Measurements from ENCODE around the gene XPO5.
A peak's percentile ranks its signal among the peaks of the same experiment; 100 is the strongest.

Gene XPO5

GRCh38 chr6:43575772-43576551, at the start of gene XPO5, which contains the start of gene POLH:
XPO5 (minus strand) TSS chr6:43576038; CDS start chr6:43575864, 174 bp downstream.
POLH (plus strand) TSS chr6:43576185; CDS start chr6:43582320, 6,135 bp downstream.
- peak; percentile 73 to 95 (median 88) for DNase-seq
- intact Hi-C loops (cut with DNase I) = no loop called here

DNA sequence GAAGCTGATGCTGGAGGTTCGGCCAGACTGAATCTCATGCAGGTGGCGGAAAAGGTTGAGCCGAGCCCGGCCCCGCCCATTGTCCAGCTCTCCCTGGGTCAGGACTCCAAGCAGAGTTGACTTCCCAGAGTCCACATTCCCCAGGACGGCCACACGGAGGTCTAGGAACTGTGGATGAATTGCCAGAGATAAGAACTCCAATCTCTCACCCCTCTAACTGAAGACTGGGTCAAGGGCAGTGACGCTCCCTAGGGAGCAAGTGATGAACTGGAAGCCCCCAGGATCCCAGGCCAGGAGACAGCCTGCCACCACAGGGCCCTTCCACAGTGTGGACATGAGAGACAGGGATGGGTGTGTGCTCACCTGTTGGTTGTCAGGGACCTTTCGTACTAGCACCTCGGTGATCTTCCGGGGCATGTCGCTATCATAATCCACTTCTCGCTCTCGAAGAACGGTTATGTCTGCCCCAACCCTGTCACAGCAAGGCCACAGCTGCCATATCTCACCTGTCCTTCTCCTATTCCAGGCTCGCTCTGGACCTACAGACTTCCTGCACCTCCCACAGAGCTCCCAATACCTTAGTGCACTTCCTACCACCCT, 49.7 kb upstream of the XPO5 start:
- peak in 2 of 42 donors; percentile 8 to 32 for DNase-seq
- intact Hi-C loops (cut with DNase I) = no loop called here

DNA sequence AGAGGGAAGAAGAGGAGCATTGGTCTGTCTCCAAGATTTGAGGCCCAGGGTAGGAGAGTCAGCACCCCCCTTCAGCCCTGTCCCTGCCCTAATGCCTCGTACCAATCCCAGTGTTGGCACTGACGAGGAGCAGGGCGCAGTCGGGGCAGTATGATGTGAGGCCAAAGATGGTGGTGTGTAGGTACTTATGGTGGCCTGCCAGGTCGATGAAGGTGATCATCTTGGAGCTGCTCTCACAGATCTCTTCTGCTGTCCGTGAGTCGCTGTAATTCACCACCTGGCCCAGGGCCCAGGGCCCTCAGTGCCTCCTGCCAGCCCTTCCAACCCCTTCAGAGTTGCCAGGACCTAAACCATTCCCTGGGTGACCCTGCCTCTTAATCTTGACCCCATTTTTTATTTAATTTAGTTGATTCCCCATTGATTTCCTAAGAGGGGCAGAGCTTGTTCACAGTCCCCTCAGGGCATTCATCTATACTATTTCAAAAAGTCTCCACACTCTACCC, 49.0 kb upstream of the XPO5 start:
- DNase-seq = peak in 2 of 42 donors; percentile 10 to 29
- intact Hi-C loops (cut with DNase I) = no loop called here

DNA sequence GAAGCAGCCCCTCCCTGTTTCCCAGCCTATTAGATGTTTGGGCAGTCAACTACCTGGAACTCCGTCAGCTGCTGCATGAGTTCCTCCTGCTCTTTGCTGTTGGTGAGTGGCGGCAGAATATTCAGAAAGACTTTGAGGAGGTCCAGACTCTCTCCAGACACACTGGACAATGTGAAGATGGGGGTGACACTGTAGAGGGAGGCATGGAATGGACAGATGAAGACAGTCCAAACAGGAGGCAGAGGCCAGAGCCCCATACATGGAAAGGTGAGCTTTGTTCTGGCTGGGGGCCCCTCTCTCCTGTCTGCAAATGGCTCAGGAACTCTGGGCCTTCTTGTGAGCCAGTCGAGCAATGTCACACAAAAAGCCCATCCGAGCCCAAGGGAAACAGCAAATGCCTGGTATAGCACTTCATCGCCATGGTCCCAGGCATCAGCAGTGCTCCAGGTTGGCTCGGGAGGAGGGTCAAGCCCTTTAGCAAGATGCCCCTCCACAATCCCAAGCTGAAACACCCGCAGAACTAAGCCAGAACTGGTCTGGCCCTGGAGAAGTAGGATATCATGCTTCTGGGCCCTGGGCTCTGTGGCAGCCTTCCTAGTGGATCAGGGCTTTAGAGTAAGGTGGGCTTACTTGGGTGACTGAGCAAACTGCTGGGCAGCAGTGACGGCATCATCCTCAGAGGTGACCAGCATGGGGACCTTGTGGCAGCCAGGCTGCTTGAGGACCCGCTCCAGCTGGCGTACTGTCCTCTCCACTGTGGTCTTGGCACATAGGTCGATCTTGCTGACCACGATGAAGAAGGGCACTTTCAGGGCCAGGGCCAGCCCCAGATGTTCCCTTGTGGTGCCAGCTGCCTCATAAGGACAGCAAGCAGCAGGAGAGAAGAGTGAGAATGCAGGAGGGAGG, 48.3 kb upstream of the XPO5 start:
- DNase-seq = peak in 2 of 42 donors; percentile 7 to 25
- intact Hi-C loops (cut with DNase I) = no loop called here

- peak in 1 of 42 donors; percentile 6 for DNase-seq
- intact Hi-C loops (cut with DNase I) = no loop called here
Measured at GRCh38 chr6:43622541-43622940, 46.7 kb upstream of the XPO5 start.

GRCh38 chr6:43621836-43622180, 46.0 kb upstream of the XPO5 start:
- intact Hi-C loops (cut with DNase I) = no loop called here
- DNase-seq = peak in 1 of 42 donors; percentile 0

DNA sequence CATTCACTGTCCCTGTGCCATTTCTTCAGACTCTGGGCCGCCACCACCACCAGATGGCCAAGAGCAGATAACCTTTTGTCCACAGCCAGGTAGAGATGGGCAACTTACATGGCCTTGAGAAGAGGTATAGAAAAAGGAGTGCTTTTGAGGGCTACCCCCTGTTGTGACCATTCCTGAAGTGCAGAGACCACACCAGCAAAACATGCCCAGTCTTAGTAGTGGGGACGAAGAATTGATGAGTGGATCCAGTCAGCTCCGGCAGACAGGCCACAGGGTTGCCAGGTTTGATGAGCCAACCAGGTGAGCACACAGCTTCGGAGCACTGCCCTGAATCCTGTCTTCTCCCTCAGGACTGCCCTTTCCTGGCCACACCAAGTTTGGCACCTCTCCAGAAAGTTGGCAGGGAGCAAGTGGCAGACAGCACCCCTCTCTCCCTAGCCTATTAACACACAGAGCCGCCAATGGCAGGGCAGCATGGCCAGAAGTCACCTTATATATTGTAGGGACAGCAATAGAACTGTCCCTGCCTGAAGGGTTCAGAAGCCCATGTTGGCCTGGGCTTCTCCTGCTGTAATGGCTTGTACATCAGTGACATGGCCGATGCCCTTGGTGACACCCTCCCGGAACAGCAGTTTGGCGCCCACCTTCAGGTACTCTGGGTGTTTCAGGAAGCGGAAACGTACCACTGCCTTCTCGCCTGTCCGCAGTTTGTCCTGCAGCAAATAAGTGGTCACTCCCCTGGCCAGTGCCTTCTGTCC, 45.4 kb upstream of the XPO5 start:
- DNase-seq = peak in 1 of 42 donors; percentile 12
- intact Hi-C loops (cut with DNase I) = no loop called here

- intact Hi-C loops (cut with DNase I) = no loop called here
- no peak for DNase-seq
Measured at GRCh38 chr6:43616725-43617472, 41.1 kb upstream of the XPO5 start.

DNA sequence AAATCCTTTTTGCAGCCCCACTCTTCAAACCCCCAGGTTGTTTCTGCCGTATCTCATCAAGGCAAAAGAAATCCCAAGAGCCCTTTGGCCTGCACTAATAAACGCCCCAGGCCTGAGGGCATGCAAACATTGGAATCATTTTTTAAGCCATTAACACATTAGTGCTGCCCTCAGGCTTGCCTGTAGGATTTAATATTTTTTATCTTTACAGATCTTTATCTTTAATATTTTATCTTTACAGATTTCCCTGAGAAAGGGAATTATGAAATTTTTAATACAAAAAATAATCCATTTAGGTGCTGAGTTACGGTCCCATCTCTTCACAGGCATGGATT, 38.5 kb upstream of the XPO5 start:
- intact Hi-C loops (cut with DNase I) = no loop called here
- DNase-seq = no peak

- intact Hi-C loops (cut with DNase I) = no loop called here
- DNase-seq = peak in 26 of 42 donors; percentile 5 to 76 (median 36)
Measured at GRCh38 chr6:43613721-43614395, 38.0 kb upstream of the XPO5 start.

- DNase-seq = no peak
- intact Hi-C loops (cut with DNase I) = no loop called here
Measured at GRCh38 chr6:43610431-43610830, 34.6 kb upstream of the XPO5 start.

GRCh38 chr6:43609402-43609801, 33.6 kb upstream of the XPO5 start:
- intact Hi-C loops (cut with DNase I) = no loop called here
- no peak for DNase-seq

DNA sequence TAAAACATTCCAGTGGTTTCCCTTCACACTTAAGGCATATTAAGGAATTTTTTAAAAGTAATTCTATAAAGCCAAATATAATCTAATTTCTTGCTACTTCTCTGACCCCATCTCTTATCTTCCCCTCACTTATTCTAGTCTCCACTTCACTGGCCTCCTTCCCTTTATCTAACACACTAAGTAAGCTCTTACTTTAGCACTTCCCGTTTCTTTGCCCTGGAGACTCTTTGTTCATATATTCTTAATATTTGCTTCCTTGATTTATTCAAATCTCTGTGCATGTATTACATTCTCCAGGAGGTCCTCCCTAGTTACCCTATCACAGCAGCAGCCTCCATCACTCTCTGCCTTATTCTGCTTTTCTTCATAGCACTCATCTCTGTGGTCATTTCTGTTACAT, 33.0 kb upstream of the XPO5 start:
- DNase-seq = no peak
- intact Hi-C loops (cut with DNase I) = no loop called here

DNA sequence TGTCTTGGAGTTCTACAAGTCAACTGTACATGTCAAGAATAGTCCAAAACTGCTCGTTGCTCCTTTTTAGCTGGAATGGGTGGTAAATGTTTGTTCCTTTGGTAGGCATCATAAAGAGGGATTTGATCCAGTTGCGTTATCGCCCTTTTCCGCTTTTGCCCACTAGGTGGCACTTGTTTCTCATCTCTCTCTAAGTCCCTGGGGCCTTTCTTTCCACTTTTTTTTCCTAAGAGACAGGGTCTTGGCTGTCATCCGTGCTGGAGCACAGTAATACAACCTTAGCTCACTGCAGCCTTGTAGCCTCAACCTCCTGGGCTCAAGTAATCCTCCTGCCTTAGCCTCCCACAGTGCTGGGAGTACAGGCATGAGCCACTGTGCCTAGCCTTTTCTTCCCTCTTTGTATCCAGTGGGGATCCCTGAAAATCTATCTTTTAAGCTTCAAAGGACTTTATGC, 32.5 kb upstream of the XPO5 start:
- intact Hi-C loops (cut with DNase I) = no loop called here
- peak; percentile 32 to 90 (median 76) for DNase-seq

- no peak for DNase-seq
- intact Hi-C loops (cut with DNase I) = no loop called here
Measured at GRCh38 chr6:43606019-43606418, 30.2 kb upstream of the XPO5 start.

DNA sequence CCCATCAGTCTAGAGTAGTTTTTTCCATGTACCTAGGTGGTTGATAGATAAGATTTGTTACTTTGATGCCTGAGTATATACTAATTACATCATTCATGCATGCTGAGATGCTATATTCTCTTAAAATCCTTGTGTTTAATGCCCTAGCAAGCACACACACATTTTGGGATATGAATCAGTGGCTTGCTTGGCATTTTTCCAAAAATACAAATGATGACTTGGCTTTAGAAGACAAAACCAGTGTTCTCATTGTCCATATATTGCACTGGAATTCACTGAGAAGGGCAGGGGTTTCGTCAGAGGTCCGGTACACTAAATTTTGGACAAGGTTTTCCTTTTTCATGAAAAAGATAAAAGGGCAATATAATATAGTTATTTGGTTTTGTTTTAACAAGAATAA, 28.3 kb upstream of the XPO5 start:
- intact Hi-C loops (cut with DNase I) = no loop called here
- no peak for DNase-seq

DNA sequence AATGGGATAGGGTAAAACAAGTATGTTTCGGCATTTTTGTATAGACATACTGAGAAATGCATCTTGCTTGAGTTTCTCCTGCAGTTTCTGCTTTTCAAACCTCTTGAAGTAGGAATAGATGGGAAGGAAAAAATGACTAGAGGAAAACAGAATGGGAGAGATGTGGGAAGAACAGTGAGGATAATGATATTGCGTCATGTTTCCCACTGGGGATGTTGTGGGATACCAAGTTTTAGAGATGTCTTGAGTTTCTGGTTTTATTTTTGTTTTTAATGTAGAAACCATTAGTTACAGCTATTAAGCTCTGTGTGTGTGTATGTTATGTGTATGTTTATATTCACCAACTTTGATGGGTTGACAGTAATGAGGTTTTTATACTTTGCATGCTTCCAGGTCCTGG, 24.8 kb upstream of the XPO5 start:
- intact Hi-C loops (cut with DNase I) = no loop called here
- no peak for DNase-seq

- no peak for DNase-seq
- intact Hi-C loops (cut with DNase I) = no loop called here
Measured at GRCh38 chr6:43593938-43594337, 18.1 kb upstream of the XPO5 start.

All from head of caudate nucleus (tissue), 42 donors.